Vagina (tissue), 2 donors: ENCODE data around the gene SLC39A9.

Source experiments
- POLR2AphosphoS5 ChIP-seq, 2 donors: sonication (generic); formaldehyde crosslinking; IDR thresholded peaks; one replicate each; pipeline ENCODE4 v1.9.0; 2017; ENCODE audit warnings: antibody characterized with exemption in 2 of 2, mild to moderate bottlenecking in 2 of 2, low read depth in 1 of 2; ENCODE audit not compliant: insufficient read depth in 1 of 2
- TF ChIP-seq, protein P1 (sequence below), 3 experiments: fragments of 450-650 bp in 2 of 3; fragments of 200-600 bp in 1 of 3; sonication (generic) in 1 of 3; IDR thresholded peaks; one replicate each; pipeline ENCODE4 v1.5.1; 2017 to 2019; ENCODE audit warnings: antibody characterized with exemption in 3 of 3, mild to moderate bottlenecking in 2 of 3, moderate library complexity in 2 of 3

DNA sequence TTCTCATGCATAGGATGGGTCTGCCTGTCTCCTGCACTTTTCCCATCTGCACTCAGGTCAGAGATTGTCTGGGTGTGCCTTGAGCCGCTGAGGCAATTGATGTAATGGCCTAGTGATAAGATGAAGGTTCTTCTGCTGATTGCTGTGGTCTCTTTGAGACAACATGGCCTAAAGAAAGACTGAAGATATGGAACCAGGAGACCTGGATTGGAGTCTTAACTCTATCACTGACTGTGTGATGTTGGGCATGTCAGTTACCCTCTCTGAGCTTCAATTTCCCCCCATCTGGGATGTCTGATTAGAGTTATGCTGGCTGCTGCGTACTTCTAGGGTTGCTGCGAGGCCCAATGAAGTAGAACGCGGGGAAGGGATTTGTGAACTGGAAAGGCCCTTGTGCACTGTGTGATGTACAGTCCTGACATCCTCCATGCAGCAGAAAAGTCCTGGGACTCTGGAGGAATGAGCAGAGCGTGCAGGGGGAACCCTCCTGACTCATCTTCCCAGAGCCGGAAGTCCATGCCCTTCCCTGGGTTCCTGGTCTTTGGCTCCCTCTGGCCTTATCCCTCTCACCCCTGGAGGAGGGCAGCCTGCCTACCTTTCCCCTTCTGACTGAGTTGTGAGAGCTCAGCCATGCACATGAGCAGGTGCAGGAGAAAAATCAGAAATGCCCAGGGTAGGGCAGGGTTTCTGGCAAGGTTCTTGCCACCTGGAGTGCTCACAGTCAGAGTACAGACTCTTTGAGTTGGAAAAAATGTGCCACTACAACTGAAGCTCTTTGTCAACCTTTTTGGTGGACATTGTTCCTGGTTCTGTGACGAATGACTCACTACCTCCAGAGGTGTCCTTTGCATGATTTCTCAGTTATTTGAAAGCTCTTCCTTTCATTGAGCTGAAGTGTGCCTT, 107.1 kb downstream of the SLC39A9 start:
- TF ChIP-seq, protein P1, sequence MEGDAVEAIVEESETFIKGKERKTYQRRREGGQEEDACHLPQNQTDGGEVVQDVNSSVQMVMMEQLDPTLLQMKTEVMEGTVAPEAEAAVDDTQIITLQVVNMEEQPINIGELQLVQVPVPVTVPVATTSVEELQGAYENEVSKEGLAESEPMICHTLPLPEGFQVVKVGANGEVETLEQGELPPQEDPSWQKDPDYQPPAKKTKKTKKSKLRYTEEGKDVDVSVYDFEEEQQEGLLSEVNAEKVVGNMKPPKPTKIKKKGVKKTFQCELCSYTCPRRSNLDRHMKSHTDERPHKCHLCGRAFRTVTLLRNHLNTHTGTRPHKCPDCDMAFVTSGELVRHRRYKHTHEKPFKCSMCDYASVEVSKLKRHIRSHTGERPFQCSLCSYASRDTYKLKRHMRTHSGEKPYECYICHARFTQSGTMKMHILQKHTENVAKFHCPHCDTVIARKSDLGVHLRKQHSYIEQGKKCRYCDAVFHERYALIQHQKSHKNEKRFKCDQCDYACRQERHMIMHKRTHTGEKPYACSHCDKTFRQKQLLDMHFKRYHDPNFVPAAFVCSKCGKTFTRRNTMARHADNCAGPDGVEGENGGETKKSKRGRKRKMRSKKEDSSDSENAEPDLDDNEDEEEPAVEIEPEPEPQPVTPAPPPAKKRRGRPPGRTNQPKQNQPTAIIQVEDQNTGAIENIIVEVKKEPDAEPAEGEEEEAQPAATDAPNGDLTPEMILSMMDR (IDR thresholded peaks at IDR 0.05) = no peak
- TF ChIP-seq POLR2AphosphoS5 (IDR thresholded peaks at IDR 0.05; ENCODE audit: insufficient read depth in 1 of 2, low read depth in 1 of 2) = no peak
